Measurements from ENCODE around the gene HERC2. TPM values are rescaled to one million over a fixed set of nuclear protein-coding genes. Genes with fewer than 3 reads are reported as not detected.

The HERC2 gene
- total RNA-seq, 2 donors from 2014 or later: 36.7 to 42.9 TPM

DNA sequence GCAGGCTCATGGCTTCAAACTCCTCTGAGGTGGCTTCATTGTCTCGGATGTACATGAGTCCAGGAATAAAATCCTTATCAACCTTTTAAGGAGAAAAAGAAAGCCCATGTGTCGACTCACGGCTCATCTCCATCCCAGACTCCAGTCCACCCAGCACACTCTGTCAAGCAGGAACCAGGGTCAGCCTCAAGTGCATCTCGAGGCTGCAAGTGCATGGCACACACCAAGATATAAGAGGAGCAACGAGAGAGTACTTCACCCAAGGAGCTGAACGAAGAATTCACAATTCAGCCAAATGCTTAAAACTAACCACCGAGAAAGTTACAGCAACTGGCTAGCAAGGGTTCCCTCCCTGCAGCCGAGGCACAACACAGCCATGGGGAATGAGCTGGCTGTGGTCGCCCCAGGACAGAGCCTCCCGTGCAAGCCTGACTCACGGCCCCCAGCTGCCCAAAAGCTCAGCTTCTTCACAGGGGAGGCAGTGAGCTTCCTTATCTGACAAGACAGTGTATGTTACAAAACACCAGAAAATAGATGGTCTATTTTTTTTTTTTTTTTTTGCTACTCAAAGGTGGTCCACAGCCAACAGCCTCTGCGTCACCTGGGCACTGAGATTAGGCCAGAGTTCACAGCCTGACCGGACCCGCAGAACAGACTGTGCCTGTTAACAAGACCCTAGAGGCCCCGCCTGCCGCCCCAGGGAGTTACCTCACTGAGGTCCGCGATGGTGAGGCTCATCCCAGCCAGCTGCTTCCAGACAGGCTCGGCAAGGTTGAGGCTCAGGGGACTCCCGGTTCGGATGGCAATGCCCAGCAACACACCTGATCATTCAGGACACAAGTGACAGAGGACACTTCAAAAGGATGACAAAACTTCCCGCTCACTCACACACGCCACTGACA lies 207.0 kb downstream of the HERC2 start:
- DNase-seq (no peak), ATAC-seq (replicated peaks in 1 of 2) (no peak)
- peaks cover 0 to 6% of the 10 kb centered on the region in 2 donors for H3K36me3 Mint-ChIP-seq (ENCODE audit: insufficient read depth in 2 of 2)
- H3K4me1 Mint-ChIP-seq (ENCODE audit: low read depth): no peaks in the 10 kb centered on the region
- no peak overlapping the region for H3K27ac Mint-ChIP-seq
- H3K4me3 Mint-ChIP-seq: no peak overlapping the region
- no peaks in the 10 kb centered on the region for H3K27me3 Mint-ChIP-seq (ENCODE audit: low read depth)
- H3K9me3 Mint-ChIP-seq: no peaks in the 10 kb centered on the region

DNA sequence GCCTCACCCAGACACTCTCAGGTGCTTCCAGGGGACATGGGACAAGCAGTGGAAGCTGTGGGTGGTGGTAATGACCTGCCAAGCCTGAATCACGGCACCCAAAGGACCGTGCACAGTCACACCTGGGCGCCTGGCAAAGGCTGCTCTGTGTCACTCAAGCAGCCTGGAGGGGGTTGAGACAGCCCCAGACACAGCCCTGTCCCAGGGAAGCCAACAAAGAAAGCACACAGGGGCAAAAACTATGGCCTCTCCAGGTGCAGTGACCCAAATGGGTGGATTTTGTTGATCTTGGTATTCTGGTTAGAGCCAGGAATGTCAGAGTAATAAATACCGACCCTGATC lies 207.9 kb downstream of the HERC2 start:
- Mint-ChIP-seq H3K36me3 (ENCODE audit: insufficient read depth in 2 of 2) (peaks cover 0 to 6% of the 10 kb centered on the region in 2 donors), H3K9me3 (no peaks in the 10 kb centered on the region), H3K27ac (no peak overlapping the region), H3K4me3 (no peak overlapping the region), H3K4me1 (ENCODE audit: low read depth) (no peaks in the 10 kb centered on the region), H3K27me3 (ENCODE audit: low read depth) (no peaks in the 10 kb centered on the region)
- ATAC-seq (replicated peaks in 1 of 2) (no peak), DNase-seq (no peak)

- ATAC-seq (replicated peaks in 1 of 2) (no peak), DNase-seq (no peak)
- Mint-ChIP-seq H3K9me3 (no peaks in the 10 kb centered on the region), H3K4me3 (no peak overlapping the region), H3K27me3 (ENCODE audit: low read depth) (no peaks in the 10 kb centered on the region), H3K36me3 (ENCODE audit: insufficient read depth in 2 of 2) (peaks cover 0 to 6% of the 10 kb centered on the region in 2 donors), H3K27ac (no peak overlapping the region), H3K4me1 (ENCODE audit: low read depth) (no peaks in the 10 kb centered on the region)
These were observed 208.4 kb downstream of the HERC2 start for GRCh38 chr15:28113394-28114113.

- DNase-seq (no peak), ATAC-seq (replicated peaks in 1 of 2) (no peak)
- H3K36me3 Mint-ChIP-seq (ENCODE audit: insufficient read depth in 2 of 2): peaks cover 0 to 6% of the 10 kb centered on the region in 2 donors
- no peaks in the 10 kb centered on the region for H3K9me3 Mint-ChIP-seq
- H3K27ac Mint-ChIP-seq: no peak overlapping the region
- H3K4me3 Mint-ChIP-seq: no peak overlapping the region
- H3K4me1 Mint-ChIP-seq (ENCODE audit: low read depth): no peaks in the 10 kb centered on the region
- no peaks in the 10 kb centered on the region for H3K27me3 Mint-ChIP-seq (ENCODE audit: low read depth)
These were observed 209.0 kb downstream of the HERC2 start for GRCh38 chr15:28112962-28113361.

DNA sequence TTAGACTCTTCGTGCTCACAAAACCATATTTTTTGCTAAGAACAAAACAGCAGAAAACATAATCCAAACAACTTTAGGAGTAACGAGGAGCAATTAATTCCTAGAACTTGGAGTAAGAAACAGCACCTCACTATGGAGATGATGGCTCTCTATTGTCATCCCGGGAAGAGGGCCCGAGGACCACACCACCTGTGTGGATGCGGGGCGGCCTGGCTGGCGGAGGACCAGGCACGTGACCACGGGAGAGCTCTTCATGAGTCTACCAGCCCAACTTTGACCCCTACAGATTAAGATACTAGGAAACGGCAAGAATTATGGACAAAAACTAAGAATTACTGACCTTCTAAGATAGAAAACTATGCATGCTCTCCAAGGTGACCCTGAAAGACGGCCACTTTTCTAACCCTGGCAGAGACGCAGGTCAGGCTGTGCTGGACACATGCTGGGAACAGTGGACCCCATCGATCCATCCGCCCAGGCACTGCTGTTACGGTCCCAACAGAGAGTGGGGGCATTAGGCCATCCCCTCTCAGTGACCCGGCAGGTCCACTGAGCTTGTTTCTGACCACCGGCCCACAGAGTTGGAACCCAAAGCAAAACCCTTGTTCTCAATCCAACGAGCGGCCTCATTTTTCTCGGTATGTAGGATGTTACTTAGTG lies 209.7 kb downstream of the HERC2 start:
- Mint-ChIP-seq H3K9me3 (no peaks in the 10 kb centered on the region), H3K27me3 (ENCODE audit: low read depth) (no peaks in the 10 kb centered on the region), H3K27ac (no peak overlapping the region)

GRCh38 chr15:28111543-28111942 lies 210.4 kb downstream of the HERC2 start:
- no peak overlapping the region for H3K4me3 Mint-ChIP-seq
- no peak overlapping the region for H3K27ac Mint-ChIP-seq

More for the DNA sequence above, 209.7 kb downstream of the HERC2 start:
- no peak for ATAC-seq (replicated peaks in 1 of 2)
- peaks cover 0 to 6% of the 10 kb centered on the region in 2 donors for H3K36me3 Mint-ChIP-seq (ENCODE audit: insufficient read depth in 2 of 2)
- no peak for DNase-seq
- H3K4me1 Mint-ChIP-seq (ENCODE audit: low read depth): no peaks in the 10 kb centered on the region
- H3K4me3 Mint-ChIP-seq: no peak overlapping the region

GRCh38 chr15:28110481-28110881 lies 211.5 kb downstream of the HERC2 start:
- Mint-ChIP-seq H3K4me3 (no peak overlapping the region), H3K9me3 (no peaks in the 10 kb centered on the region), H3K27ac (no peak overlapping the region), H3K36me3 (ENCODE audit: insufficient read depth in 2 of 2) (peaks cover 2 to 6% of the 10 kb centered on the region in 2 donors), H3K27me3 (ENCODE audit: low read depth) (peaks cover 8% of the 10 kb centered on the region), H3K4me1 (ENCODE audit: low read depth) (peaks cover 6% of the 10 kb centered on the region)
- DNase-seq (no peak), ATAC-seq (replicated peaks in 1 of 2) (no peak)

More at GRCh38 chr15:28111543-28111942, 210.4 kb downstream of the HERC2 start:
- H3K4me1 Mint-ChIP-seq (ENCODE audit: low read depth): no peaks in the 10 kb centered on the region
- ATAC-seq (replicated peaks in 1 of 2): no peak
- no peak for DNase-seq
- no peaks in the 10 kb centered on the region for H3K9me3 Mint-ChIP-seq
- H3K27me3 Mint-ChIP-seq (ENCODE audit: low read depth): no peaks in the 10 kb centered on the region
- peaks cover 2 to 6% of the 10 kb centered on the region in 2 donors for H3K36me3 Mint-ChIP-seq (ENCODE audit: insufficient read depth in 2 of 2)

DNA sequence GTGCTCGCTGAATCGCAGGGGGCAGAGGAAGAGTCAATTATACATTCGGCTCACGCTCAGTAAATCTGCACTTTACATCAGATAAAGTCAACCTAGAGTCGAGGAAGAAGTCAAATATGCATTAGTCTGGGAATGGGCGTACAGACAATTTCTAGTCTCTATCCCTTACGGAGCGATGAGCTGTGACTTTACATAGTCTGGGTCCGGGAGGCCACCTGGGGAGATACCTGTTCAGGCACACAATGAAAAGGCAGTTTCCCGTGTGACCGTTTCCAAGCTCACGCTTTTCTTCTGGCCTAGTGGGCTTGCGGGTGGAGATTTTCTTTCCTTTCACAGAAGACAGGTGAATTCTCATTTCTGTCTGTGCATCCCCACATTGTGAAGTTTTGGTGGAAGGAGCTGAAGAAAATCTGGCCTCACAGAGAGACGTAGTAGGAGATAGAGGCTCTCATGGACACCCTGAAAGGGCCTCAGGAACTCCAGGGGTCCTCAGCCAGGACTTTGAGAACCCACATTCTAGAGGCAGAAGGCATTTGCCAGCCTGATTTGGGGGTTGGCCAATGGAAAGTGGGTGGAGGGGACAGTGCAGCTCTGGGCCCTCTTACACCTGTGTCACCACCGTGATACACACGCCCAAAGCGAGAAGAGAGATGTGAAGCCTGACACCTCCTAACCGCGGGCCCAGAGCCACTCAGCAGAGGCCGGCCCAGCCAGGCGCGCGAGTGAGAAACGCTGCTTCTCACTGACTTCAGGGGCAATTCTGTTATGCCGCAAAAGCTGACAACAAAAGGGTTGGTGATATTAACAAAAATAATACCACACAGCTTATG lies 212.1 kb downstream of the HERC2 start:
- peaks cover 2 to 6% of the 10 kb centered on the region in 2 donors for H3K36me3 Mint-ChIP-seq (ENCODE audit: insufficient read depth in 2 of 2)
- no peak overlapping the region for H3K27ac Mint-ChIP-seq
- no peak for ATAC-seq (replicated peaks in 1 of 2)
- no peak overlapping the region for H3K4me3 Mint-ChIP-seq
- H3K9me3 Mint-ChIP-seq: no peaks in the 10 kb centered on the region
- peaks cover 12% of the 10 kb centered on the region for H3K27me3 Mint-ChIP-seq (ENCODE audit: low read depth)
- H3K4me1 Mint-ChIP-seq (ENCODE audit: low read depth): peaks cover 6% of the 10 kb centered on the region
- DNase-seq: no peak

DNA sequence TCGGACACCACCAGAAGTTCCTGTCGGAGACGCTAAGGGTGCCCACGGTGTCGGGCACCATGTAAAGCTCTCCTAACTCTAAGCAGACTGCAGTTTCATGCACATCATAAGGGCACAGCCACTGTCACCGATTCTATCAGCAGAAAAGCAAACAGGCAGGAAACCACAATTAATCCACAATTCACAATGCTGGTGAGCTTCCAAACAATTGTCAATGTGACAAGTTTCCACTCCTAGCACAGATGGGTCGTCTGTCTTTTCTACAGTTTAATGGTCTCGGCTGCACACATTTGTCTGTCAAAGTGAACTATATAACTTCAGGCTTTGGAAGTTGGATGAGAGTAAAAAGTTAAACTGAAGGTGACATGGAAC lies 214.1 kb downstream of the HERC2 start:
- H3K36me3 Mint-ChIP-seq (ENCODE audit: insufficient read depth in 2 of 2): peaks cover 2 to 6% of the 10 kb centered on the region in 2 donors

GRCh38 chr15:28107111-28107903 lies 214.7 kb downstream of the HERC2 start:
- Mint-ChIP-seq H3K9me3 (no peaks in the 10 kb centered on the region), H3K27me3 (ENCODE audit: low read depth) (peaks cover 24% of the 10 kb centered on the region), H3K27ac (no peak overlapping the region), H3K36me3 (ENCODE audit: insufficient read depth in 2 of 2) (peaks cover 2 to 6% of the 10 kb centered on the region in 2 donors), H3K4me3 (peak overlapping the region; percentile 87 to 90), H3K4me1 (ENCODE audit: low read depth) (peaks cover 6% of the 10 kb centered on the region)
- DNase-seq: peak; percentile 13 to 22
- ATAC-seq (replicated peaks in 1 of 2): peak; percentile 51 to 59

More for the DNA sequence above, 214.1 kb downstream of the HERC2 start:
- DNase-seq (no peak), ATAC-seq (replicated peaks in 1 of 2) (peak in 1 of 2 donors; percentile 14)
- Mint-ChIP-seq H3K27me3 (ENCODE audit: low read depth) (peaks cover 23% of the 10 kb centered on the region), H3K4me1 (ENCODE audit: low read depth) (peaks cover 6% of the 10 kb centered on the region), H3K27ac (no peak overlapping the region), H3K4me3 (peak overlapping the region; percentile 87 to 90), H3K9me3 (no peaks in the 10 kb centered on the region)

GRCh38 chr15:28106294-28107110 lies 215.5 kb downstream of the HERC2 start:
- Mint-ChIP-seq H3K9me3 (no peaks in the 10 kb centered on the region), H3K4me3 (peak overlapping the region; percentile 33 to 67), H3K27me3 (ENCODE audit: low read depth) (peaks cover 24% of the 10 kb centered on the region), H3K4me1 (ENCODE audit: low read depth) (peaks cover 6% of the 10 kb centered on the region), H3K36me3 (ENCODE audit: insufficient read depth in 2 of 2) (peaks cover 2 to 3% of the 10 kb centered on the region in 2 donors), H3K27ac (no peak overlapping the region)
- DNase-seq (peak; percentile 38 to 49), ATAC-seq (replicated peaks in 1 of 2) (peak; percentile 56 to 62)

Measured in activated T-cell treated with anti-CD3 and anti-CD28 coated beads, Interleukin-2, amount 50 U/mL, for 72 hours (primary cell).